SK-N-SH treated with all-trans-retinoic acid at 6 μM for 48 hours (cell line): ENCODE data around the gene ZNF664.

ENCODE experiments used
- ATAC-seq: fragments of 200-7000 bp; cut with Tn5 transposase; 3 replicates; pipeline ENCODE4 v1.9.1; 2020; ENCODE audit warnings: mild to moderate bottlenecking, moderate library complexity
- ARNTL ChIP-seq: fragments of 450-650 bp; formaldehyde crosslinking; IDR thresholded peaks from 2 replicates; pipeline ENCODE4 v1.5.0; 2020; ENCODE audit warnings: low read depth, mild to moderate bottlenecking, moderate library complexity, borderline replicate concordance
- BACH2 ChIP-seq: fragments of 250-450 bp; sonication (Bioruptor Pico); IDR thresholded peaks from 2 replicates; pipeline ENCODE4 v1.9.0; 2021; ENCODE audit warnings: mild to moderate bottlenecking, borderline replicate concordance
- CREB5 ChIP-seq: fragments of 250-450 bp; sonication (Bioruptor Pico); IDR thresholded peaks from 2 replicates; pipeline ENCODE4 v1.5.1; 2020; ENCODE audit warnings: low read depth, mild to moderate bottlenecking, moderate library complexity
- CSRNP3 ChIP-seq: fragments of 250-450 bp; sonication (Bioruptor Pico); IDR thresholded peaks from 2 replicates; pipeline ENCODE4 v1.5.1; 2021; ENCODE audit warnings: mild to moderate bottlenecking, moderate library complexity
- ESRRG ChIP-seq: fragments of 250-450 bp; sonication (Bioruptor Pico); IDR thresholded peaks from 2 replicates; pipeline ENCODE4 v1.6.1; 2021; ENCODE audit warnings: mild to moderate bottlenecking
- GLIS3 ChIP-seq: fragments of 250-450 bp; sonication (Bioruptor Pico); IDR thresholded peaks from 2 replicates; pipeline ENCODE4 v1.5.0; 2020; ENCODE audit warnings: mild to moderate bottlenecking, moderate library complexity
- ISL1 ChIP-seq: fragments of 250-450 bp; sonication (Bioruptor Pico); IDR thresholded peaks from 2 replicates; pipeline ENCODE4 v2.1.2; 2022; ENCODE audit warnings: mild to moderate bottlenecking, moderate library complexity
- OSR1 ChIP-seq: fragments of 250-450 bp; sonication (Bioruptor Pico); IDR thresholded peaks from 2 replicates; pipeline ENCODE4 v1.8.0; 2022; ENCODE audit warnings: moderate library complexity, mild to moderate bottlenecking, inconsistent platforms
- PATZ1 ChIP-seq: fragments of 250-450 bp; sonication (Bioruptor Pico); IDR thresholded peaks from 2 replicates; pipeline ENCODE4 v1.8.0; 2020; ENCODE audit warnings: mild to moderate bottlenecking, moderate library complexity, borderline replicate concordance
- POU6F1 ChIP-seq: fragments of 250-450 bp; sonication (Bioruptor Pico); IDR thresholded peaks from 2 replicates; pipeline ENCODE4 v1.8.0; 2021; ENCODE audit warnings: low read depth, mild to moderate bottlenecking, moderate library complexity, borderline replicate concordance
- PPARA ChIP-seq: fragments of 250-450 bp; sonication (Bioruptor Pico); IDR thresholded peaks from 2 replicates; pipeline ENCODE4 v1.5.0; 2020; ENCODE audit warnings: mild to moderate bottlenecking, borderline replicate concordance
- RARB ChIP-seq: fragments of 250-450 bp; sonication (Bioruptor Pico); IDR thresholded peaks from 2 replicates; pipeline ENCODE4 v1.8.0; 2021; ENCODE audit warnings: mild to moderate bottlenecking, moderate library complexity
- SNAI2 ChIP-seq: fragments of 250-450 bp; sonication (Bioruptor Pico); IDR thresholded peaks from 2 replicates; pipeline ENCODE4 v1.5.0; 2020; ENCODE audit warnings: mild to moderate bottlenecking, moderate library complexity
- TCF4 ChIP-seq: fragments of 250-450 bp; sonication (Bioruptor Pico); IDR thresholded peaks from 2 replicates; pipeline ENCODE4 v1.8.0; 2021; ENCODE audit warnings: mild to moderate bottlenecking, moderate library complexity, borderline replicate concordance
- TOX ChIP-seq: fragments of 250-450 bp; sonication (Bioruptor Pico); IDR thresholded peaks from 2 replicates; pipeline ENCODE4 v1.8.0; 2021; ENCODE audit warnings: mild to moderate bottlenecking, moderate library complexity, borderline replicate concordance
- ZFP3 ChIP-seq: fragments of 250-450 bp; sonication (Bioruptor Pico); IDR thresholded peaks from 2 replicates; pipeline ENCODE4 v1.5.0; 2020; ENCODE audit warnings: mild to moderate bottlenecking, moderate library complexity
- ZNF565 ChIP-seq: fragments of 450-650 bp; formaldehyde crosslinking; conservative IDR thresholded peaks from 2 replicates; pipeline ENCODE4 v1.5.0; 2020; ENCODE audit warnings: low read depth, mild to moderate bottlenecking, moderate library complexity
- ZNF70 ChIP-seq: fragments of 450-650 bp; formaldehyde crosslinking; IDR thresholded peaks from 2 replicates; pipeline ENCODE4 v1.5.0; 2020; ENCODE audit warnings: mild to moderate bottlenecking, moderate library complexity
- ZNF8 ChIP-seq: fragments of 450-650 bp; formaldehyde crosslinking; IDR thresholded peaks from 2 replicates; pipeline ENCODE4 v1.5.0; 2020; ENCODE audit warnings: mild to moderate bottlenecking, moderate library complexity

Gene ZNF664

DNA sequence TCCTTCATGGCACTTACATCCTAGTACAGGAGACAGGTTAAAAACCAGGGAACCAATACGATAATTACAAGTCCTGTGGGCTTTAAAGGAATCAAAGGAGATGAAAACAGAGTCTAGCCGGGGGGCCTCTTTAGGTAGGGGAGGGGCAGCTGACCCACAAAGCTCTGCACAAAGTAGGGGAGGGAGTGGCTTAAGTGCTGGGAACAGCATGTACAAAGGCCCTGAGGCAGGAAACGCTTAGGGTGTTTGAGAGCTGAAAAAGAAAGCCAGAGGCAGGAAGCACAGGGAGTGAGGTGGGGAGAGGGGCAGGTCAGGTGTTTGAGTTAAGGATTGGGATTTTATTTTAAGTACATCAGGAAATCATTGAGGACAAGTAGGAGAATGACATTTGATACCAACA lies 37.7 kb downstream of the ZNF664 start:
- no peak for ATAC-seq
- TF ChIP-seq ZFP3 (CRISPR knock-in tag) (no peak), GLIS3 (no peak), ZNF565 (CRISPR knock-in tag) (no peak), OSR1 (no peak), ZNF8 (CRISPR knock-in tag) (no peak), TOX (CRISPR knock-in tag) (no peak), RARB (CRISPR knock-in tag) (no peak)

- ATAC-seq, result no peak
- TF ChIP-seq POU6F1 (CRISPR knock-in tag) (no peak), ESRRG (CRISPR knock-in tag) (no peak), ZFP3 (CRISPR knock-in tag) (no peak), PPARA (CRISPR knock-in tag) (no peak), ARNTL (no peak), TCF4 (CRISPR knock-in tag) (no peak), CREB5 (CRISPR knock-in tag) (no peak), OSR1 (no peak), TOX (CRISPR knock-in tag) (no peak), ISL1 (CRISPR knock-in tag) (no peak), GLIS3 (no peak), RARB (CRISPR knock-in tag) (no peak), ZNF8 (CRISPR knock-in tag) (no peak), CSRNP3 (CRISPR knock-in tag) (no peak), PATZ1 (CRISPR knock-in tag) (no peak), BACH2 (CRISPR knock-in tag) (no peak), SNAI2 (CRISPR knock-in tag) (no peak), ZNF70 (no peak)
- TF ChIP-seq, all 23 proteins: peak for 0
Observed at GRCh38 chr12:124011435-124012115, 38.6 kb downstream of the ZNF664 start.

- TF ChIP-seq PPARA (CRISPR knock-in tag) (no peak), CSRNP3 (CRISPR knock-in tag) (no peak), ISL1 (CRISPR knock-in tag) (no peak), TOX (CRISPR knock-in tag) (no peak), ZNF70 (no peak)
- TF ChIP-seq, all 23 proteins: peak for 0
Observed at GRCh38 chr12:124013073-124013472, 40.1 kb downstream of the ZNF664 start.

More at GRCh38 chr12:124013073-124013472, 40.1 kb downstream of the ZNF664 start:
- no peak for ATAC-seq
